Mesodermal cell (in vitro differentiated cells): Measurements from ENCODE around the gene CD72.
"Not testable (repeated sequence)": the region's sequence is repeated elsewhere in the genome, so short reads cannot be mapped to it uniquely, and the experiment has no call there.

Source experiments
- H3K27ac ChIP-seq: 2 replicates; pipeline ENCODE4 v1.7.0; 2013; ENCODE audit warnings: mild to moderate bottlenecking, low read depth, low read length, moderate library complexity; ENCODE audit not compliant: severe bottlenecking
- H3K36me3 ChIP-seq: 2 replicates; pipeline ENCODE4 v1.7.1; 2013; ENCODE audit warnings: mild to moderate bottlenecking, low read length, moderate library complexity; ENCODE audit not compliant: control insufficient read depth, insufficient read depth
- H3K4me1 ChIP-seq: one replicate; pipeline ENCODE4 v1.7.1; 2013; ENCODE audit warnings: mild to moderate bottlenecking, low read length; ENCODE audit not compliant: insufficient read depth, control insufficient read depth, poor library complexity, severe bottlenecking
- H3K4me3 ChIP-seq: 2 replicates; pipeline ENCODE4 v1.7.0; 2013; ENCODE audit warnings: low read length, control low read depth, mild to moderate bottlenecking; ENCODE audit not compliant: insufficient read depth, poor library complexity, severe bottlenecking; ENCODE audit errors: extremely low read depth
- H3K9me3 ChIP-seq: 2 replicates; pipeline ENCODE4 v1.7.1; 2013; ENCODE audit warnings: mild to moderate bottlenecking, low read length, moderate library complexity; ENCODE audit not compliant: control insufficient read depth
- WGBS, 2 experiments: methylation state at CpG; one replicate each; pipeline ENCODE4 v1.1.5; 2013; ENCODE audit warnings: missing lambda C conversion rate in 2 of 2; ENCODE audit not compliant: insufficient coverage in 2 of 2; 5-methylcytosine and 5-hydroxymethylcytosine counted together

The CD72 gene

DNA sequence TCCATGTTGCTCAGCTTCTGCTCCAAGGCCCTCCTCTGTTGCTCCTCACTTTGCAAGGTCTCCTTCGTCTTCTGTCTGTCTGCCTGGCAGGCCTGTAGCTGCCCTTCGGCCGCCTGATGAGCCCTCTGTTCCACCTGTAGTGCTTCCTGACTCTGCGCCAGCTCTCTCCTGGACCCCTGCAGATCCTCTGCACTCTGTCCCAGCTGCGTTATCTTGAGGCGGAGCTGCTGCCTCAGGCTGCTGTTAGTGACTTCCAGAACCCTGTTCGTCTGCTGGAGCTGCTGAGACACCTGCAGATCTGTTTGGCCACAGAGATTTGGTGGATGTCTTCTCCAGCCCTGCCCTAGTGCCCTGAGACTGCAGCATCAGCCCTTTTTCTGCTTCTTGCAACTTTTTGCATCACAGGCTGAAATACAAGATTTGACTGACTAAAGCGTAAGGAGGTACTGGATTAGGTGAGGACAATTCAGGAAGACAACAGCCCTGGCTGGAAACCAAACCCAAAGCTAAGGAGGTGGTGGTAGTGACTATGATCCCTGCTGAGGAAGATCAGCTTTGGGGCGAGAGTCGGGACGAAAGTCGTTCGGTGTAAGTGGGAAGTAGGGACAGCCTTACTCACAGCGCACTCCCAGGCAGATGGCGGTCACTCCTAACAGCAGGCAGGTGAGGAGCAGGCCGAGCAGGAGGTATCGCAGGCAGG, 2.1 kb downstream of the CD72 start:
- WGBS, 2 experiments = 78 to 82% methylated on average over 13 to 14 of the region's 17 CpGs
- Histone ChIP-seq H3K9me3 (no peaks in the 10 kb centered on the region), H3K4me3 (no peak overlapping the region), H3K27ac (no peak overlapping the region), H3K36me3 (no peaks in the 10 kb centered on the region), H3K4me1 (no peaks in the 10 kb centered on the region)

DNA sequence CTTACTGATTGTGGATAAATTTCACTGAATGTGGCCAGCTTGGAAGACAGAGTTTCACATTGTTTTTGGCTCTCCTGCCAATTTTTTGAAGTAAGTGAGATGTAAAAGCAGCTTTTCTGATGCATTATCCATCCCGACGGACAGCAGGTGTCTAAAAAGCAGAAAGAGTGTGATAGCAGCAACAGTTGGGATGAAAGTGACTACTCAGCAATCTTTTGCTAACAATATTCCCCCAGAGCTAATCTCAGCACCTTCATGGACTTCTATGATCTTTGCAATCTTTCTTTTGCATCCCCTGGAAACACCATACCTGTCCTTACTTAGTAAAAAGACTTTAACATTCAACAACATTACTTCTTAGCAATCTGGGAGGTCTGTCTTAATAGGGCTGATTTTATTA, 5.4 kb downstream of the CD72 start:
- H3K4me3 ChIP-seq = no peak overlapping the region
- H3K4me1 ChIP-seq = no peaks in the 10 kb centered on the region
- no peak overlapping the region for H3K27ac ChIP-seq
- H3K9me3 ChIP-seq = no peaks in the 10 kb centered on the region
- 79 to 100% methylated on average over 2 of the region's 2 CpGs for WGBS, 2 experiments
- H3K36me3 ChIP-seq = peaks cover 13% of the 10 kb centered on the region

DNA sequence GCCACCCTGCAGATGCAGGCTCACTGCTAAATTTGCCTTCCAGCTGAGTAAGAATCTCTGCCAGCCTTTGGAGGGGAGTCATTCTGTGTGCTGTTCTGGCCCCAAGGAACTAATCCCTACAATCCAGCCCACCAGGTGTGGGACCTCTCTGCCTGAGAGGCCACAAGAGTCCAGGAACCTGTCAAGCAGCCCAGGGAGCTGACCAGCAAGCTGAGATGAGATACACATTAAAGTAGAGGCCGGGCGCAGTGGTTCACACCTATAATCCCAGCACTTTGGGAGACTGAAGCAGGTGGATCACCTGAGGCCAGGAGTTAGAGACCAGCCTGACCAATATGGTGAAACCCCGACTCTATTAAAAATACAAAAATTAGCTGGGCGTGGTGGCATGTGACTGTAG, 6.1 kb downstream of the CD72 start:
- H3K9me3 ChIP-seq, H3K27ac ChIP-seq, H3K4me3 ChIP-seq, H3K4me1 ChIP-seq: not testable (repeated sequence)
- WGBS, 2 experiments = 89 to 96% methylated on average over 3 to 4 of the region's 4 CpGs
- peaks cover 21% of the 10 kb centered on the region for H3K36me3 ChIP-seq

DNA sequence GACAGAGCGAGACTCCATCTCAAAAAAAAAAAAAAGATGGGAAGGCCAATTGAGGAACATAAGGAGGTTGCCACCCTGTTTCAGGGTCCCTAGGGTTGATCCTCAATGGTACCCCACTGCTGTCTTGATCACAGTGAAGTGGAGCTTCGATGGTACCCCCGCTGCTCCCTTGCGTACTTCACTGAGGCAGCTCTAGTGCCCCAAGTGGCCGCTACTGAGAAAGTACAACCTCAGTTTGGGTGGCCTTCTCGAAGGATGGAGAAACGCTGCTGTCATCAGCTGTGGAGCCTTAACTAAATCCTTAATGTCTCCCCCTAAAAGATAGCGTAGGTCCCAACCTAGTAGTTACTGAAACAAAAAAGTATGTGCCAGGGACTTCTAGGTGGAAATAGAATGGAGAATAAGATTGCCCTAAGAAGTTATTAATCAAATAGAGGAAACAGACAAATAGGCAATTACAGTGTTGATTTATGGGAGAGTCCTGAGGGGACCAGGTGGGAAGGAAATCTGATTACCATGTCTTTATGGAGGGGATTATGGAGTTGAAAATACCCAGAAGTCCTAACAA, 6.9 kb downstream of the CD72 start:
- H3K36me3 ChIP-seq = peaks cover 21% of the 10 kb centered on the region
- H3K4me3 ChIP-seq = no peak overlapping the region
- H3K9me3 ChIP-seq = no peaks in the 10 kb centered on the region
- no peaks in the 10 kb centered on the region for H3K4me1 ChIP-seq
- WGBS, 2 experiments = 33 to 44% methylated on average over 3 to 4 of the region's 8 CpGs
- H3K27ac ChIP-seq = no peak overlapping the region

DNA sequence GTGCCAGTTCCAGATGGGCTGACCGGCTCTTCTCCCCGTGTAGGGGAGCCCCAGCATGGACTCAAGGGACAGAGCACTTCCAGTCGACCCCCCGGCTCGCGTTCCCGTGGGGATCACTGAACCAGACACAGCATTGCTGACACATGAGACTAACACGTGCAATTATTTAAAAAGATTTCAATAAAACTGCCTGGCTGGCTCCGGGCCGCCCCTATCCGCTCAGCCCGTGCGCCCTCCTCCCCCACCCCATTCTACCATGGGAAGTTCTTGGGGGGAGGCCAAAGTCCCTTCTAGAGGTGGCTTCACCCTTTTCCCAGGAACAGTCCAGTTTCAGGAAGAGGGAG, 8.4 kb downstream of the CD72 start:
- Histone ChIP-seq H3K27ac (no peak overlapping the region), H3K36me3 (peaks cover 21% of the 10 kb centered on the region), H3K9me3 (no peaks in the 10 kb centered on the region), H3K4me3 (no peak overlapping the region), H3K4me1 (no peaks in the 10 kb centered on the region)
- 91 to 97% methylated on average over 8 of the region's 13 CpGs for WGBS, 2 experiments

DNA sequence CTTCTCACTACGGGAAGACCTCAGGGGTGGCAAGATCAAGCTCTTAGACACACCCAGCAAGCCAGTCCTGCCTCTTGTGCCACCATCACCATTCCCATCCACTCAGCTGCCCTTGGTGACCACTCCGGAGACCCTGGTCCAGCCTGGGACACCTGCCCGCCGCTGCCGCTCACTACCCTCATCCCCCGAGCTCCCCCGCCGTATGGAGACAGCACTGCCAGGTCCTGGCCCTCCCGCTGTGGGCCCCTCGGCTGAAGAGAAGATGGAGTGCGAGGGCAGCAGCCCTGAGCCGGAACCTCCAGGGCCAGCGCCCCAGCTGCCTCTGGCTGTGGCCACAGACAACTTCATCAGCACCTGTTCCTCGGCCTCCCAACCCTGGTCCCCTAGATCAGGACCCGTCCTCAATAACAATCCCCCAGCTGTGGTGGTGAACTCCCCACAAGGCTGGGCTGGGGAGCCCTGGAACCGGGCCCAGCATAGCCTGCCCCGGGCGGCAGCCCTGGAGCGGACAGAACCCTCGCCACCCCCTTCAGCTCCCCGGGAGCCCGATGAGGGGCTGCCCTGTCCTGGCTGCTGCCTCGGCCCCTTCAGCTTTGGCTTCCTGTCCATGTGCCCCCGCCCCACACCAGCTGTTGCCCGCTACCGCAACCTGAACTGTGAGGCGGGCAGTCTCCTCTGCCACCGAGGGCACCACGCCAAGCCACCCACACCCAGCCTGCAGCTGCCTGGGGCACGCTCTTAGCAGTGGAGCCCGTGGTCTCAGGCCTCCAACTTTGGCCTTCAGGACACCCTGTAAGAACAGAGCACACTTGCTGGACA, 9.0 kb downstream of the CD72 start:
- H3K4me3 ChIP-seq = no peak overlapping the region
- no peaks in the 10 kb centered on the region for H3K4me1 ChIP-seq
- 93 to 94% methylated on average over 23 to 28 of the region's 31 CpGs for WGBS, 2 experiments
- H3K36me3 ChIP-seq = peaks cover 21% of the 10 kb centered on the region
- no peak overlapping the region for H3K27ac ChIP-seq
- no peaks in the 10 kb centered on the region for H3K9me3 ChIP-seq

DNA sequence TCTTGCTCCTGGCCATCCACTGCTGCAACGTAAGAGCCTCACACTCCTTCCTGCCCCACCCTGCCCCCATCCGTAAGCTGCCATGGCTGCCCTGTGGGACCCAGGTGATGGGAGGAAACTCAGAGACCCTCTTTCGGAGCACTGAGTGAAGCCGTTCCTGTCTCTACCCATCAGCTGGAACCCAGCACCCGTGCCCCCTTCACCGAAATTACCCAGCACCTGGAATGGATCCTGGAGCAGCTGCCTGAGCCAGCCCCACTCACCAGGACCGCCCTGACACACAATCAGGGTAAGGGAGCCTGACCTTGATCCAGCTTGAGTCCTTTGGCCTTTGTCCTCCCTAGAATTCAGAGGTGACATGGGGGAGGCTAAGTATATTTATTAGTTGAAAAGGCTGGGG, 10.0 kb downstream of the CD72 start:
- Histone ChIP-seq H3K9me3 (no peaks in the 10 kb centered on the region), H3K27ac (no peak overlapping the region), H3K4me3 (no peak overlapping the region), H3K4me1 (no peaks in the 10 kb centered on the region), H3K36me3 (peaks cover 21% of the 10 kb centered on the region)
- 95 to 96% methylated on average over 7 of the region's 7 CpGs for WGBS, 2 experiments

DNA sequence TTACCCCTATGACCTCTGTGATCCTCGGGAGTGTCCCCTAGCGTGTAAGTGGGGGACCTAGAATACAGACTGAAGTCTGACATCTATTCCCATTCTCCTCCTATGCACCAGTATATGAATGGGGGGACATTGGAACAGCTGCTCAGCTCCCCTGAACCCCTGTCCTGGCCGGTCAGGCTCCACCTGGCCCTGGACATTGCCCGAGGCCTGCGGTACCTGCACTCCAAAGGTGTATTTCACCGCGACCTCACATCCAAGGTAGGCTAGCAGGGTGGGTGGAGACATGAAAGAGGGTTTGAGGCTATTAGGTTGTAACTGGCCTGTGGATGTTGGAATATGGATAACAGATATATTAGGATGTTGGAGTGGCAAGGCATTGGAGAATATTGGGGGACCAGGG, 11.5 kb downstream of the CD72 start:
- Histone ChIP-seq H3K4me3 (peak overlapping the region; percentile 61), H3K36me3 (peaks cover 21% of the 10 kb centered on the region), H3K27ac (no peak overlapping the region), H3K4me1 (no peaks in the 10 kb centered on the region), H3K9me3 (no peaks in the 10 kb centered on the region)
- 99 to 100% methylated on average over 4 to 7 of the region's 7 CpGs for WGBS, 2 experiments

DNA sequence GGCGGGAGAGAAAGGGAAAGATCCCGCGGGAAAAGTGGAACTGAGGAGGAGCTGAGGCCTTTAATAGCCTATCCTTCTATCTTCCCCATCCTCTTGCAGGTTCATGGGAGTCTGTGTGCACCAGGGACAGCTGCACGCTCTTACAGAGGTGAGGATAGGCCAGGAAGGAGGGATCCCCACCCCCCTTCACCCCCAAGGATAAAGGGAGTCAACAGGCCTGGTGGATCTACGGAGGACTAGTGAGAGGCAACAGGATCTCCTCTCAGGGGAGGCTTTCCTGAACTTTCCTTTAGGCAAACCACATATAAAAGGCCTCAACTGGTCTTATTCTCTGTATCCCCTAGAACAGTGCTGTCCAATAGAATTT, 12.1 kb downstream of the CD72 start:
- no peak overlapping the region for H3K27ac ChIP-seq
- H3K4me3 ChIP-seq = peak overlapping the region; percentile 61
- no peaks in the 10 kb centered on the region for H3K4me1 ChIP-seq
- 23% methylated on average over 3 of the region's 5 CpGs; no CpG with 5 or more reads in 1 of the 2 experiments for WGBS, 2 experiments
- no peaks in the 10 kb centered on the region for H3K9me3 ChIP-seq
- H3K36me3 ChIP-seq = peaks cover 21% of the 10 kb centered on the region

DNA sequence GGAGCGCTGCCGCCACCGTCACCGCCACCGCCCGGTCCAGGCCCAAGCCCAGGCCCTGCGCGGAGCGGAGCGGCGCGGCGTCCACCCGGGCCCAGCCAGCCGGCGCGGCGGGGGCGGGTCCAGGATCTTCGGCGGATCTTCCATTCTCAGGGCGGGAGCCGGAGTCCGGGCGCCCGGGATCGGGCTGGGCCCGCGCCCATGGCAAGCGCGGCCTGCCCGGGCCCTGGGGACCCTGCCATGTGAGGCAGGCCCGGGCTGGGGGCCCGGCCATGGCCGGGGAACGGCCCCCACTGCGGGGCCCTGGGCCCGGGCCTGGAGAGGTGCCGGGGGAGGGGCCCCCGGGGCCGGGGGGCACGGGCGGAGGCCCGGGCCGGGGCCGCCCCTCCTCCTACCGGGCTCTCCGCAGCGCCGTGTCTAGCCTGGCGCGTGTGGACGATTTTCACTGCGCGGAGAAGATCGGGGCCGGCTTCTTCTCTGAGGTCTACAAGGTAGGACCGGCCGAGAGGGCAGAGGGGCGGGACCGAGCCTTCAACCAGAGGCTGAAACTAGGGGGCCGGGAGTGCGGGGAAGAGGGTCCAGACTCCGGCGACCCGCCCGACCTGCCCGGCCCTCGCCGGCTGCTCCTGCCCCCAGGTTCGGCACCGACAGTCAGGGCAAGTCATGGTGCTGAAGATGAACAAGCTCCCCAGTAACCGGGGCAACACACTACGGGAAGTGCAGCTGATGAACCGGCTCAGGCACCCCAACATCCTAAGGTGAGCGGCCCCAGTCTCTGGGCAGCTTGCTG, 12.7 kb downstream of the CD72 start:
- WGBS, 2 experiments = 0 to 1% methylated on average over 46 to 64 of the region's 76 CpGs
- Histone ChIP-seq H3K9me3 (no peaks in the 10 kb centered on the region), H3K4me3 (peak overlapping the region; percentile 61), H3K27ac (no peak overlapping the region), H3K4me1 (no peaks in the 10 kb centered on the region), H3K36me3 (peaks cover 21% of the 10 kb centered on the region)
